HepG2 (cell line): ENCODE results near the gene RGS6. TPM values are rescaled to one million over a fixed set of nuclear protein-coding genes. Genes with fewer than 3 reads are reported as not detected.

Source experiments
- ATAC-seq: fragments of 200-7000 bp; cut with Tn5 transposase; 3 replicates; pipeline ENCODE4 v1.9.1; 2020; ENCODE audit warnings: mild to moderate bottlenecking, moderate library complexity
- BruUV-seq: library from RNA; stranded (reverse); fragments of 400-500 nt; replicated peaks from 2 replicates; lab custom pipeline; 2021; lab: Mats Ljungman, UMichigan
- CTCF ChIA-PET: fragments of 300-600 bp; formaldehyde crosslinking; extraction: SDS; loops from one replicate; lab custom pipeline; 2021; ENCODE audit warnings: low total read pairs, inconsistent platforms, low intra/inter-chr PET ratio; lab: Yijun Ruan, JAX
- POLR2A ChIA-PET: fragments of 350-600 bp; sonication (Branson Sonifier 250); formaldehyde crosslinking; loops from one replicate; lab custom pipeline; 2020; ENCODE audit warnings: antibody characterized with exemption, inconsistent platforms; lab: Yijun Ruan, JAX
- DNase-seq: peaks from one replicate; pipeline ENCODE4 v3.0.0-alpha.2; 2015; ENCODE audit warnings: low spot score
- FAIRE-seq: peaks from 3 replicates; lab custom pipeline; 2011; peaks lifted over from hg19 to GRCh38; lab: Jason Lieb, UNC
- H2AFZ ChIP-seq: one replicate; pipeline ENCODE4 v1.6.1; 2011; ENCODE audit warnings: low read length, inconsistent platforms
- H3K27ac ChIP-seq: fragments of 300-600 bp; 3 replicates; pipeline ENCODE4 v1.8.0; 2011; ENCODE audit warnings: mixed run types, mild to moderate bottlenecking, mixed read lengths, low read length, inconsistent platforms; ENCODE audit not compliant: insufficient read depth; ENCODE audit errors: extremely low read length
- H3K27me3 ChIP-seq, 2 experiments: fragments of 200-600 bp in 1 of 2; 2 replicates in 1 of 2; 3 replicates in 1 of 2; pipeline versions ENCODE4 v1.6.0 to v1.8.0; 2011; ENCODE audit warnings: low read length in 2 of 2, mild to moderate bottlenecking in 2 of 2, moderate library complexity in 2 of 2, inconsistent platforms in 1 of 2; ENCODE audit not compliant: insufficient read depth in 2 of 2, control insufficient read depth in 1 of 2
- H3K36me3 ChIP-seq, 2 experiments: fragments of 200-600 bp in 1 of 2; replicated peaks in 1 of 2; 2 replicates in 1 of 2; 3 replicates in 1 of 2; pipeline versions ENCODE4 v1.5.1 to v1.8.0; 2011; ENCODE audit warnings: low read length in 2 of 2, inconsistent platforms in 1 of 2; ENCODE audit not compliant: insufficient read depth in 2 of 2, control insufficient read depth in 1 of 2
- H3K4me1 ChIP-seq: 2 replicates; pipeline ENCODE4 v1.5.1; 2012; ENCODE audit warnings: low read length, inconsistent platforms; ENCODE audit not compliant: insufficient read depth
- H3K4me2 ChIP-seq: 2 replicates; pipeline ENCODE4 v1.6.0; 2011; ENCODE audit warnings: low read depth, low read length, inconsistent platforms
- H3K4me3 ChIP-seq, 3 experiments: fragments of 200-600 bp in 1 of 3; sonication (generic), shearing (Covaris generic) in 1 of 3; replicated peaks in 1 of 3; 2 replicates each; pipeline ENCODE4 v1.5.1; 2011 to 2016; ENCODE audit warnings: low read length in 3 of 3, inconsistent platforms in 2 of 3, low read depth in 2 of 3, mild to moderate bottlenecking in 2 of 3, control low read depth in 1 of 3, mixed read lengths in 1 of 3; ENCODE audit not compliant: insufficient read depth in 1 of 3
- H3K79me2 ChIP-seq: one replicate; pipeline ENCODE4 v1.6.1; 2011; ENCODE audit warnings: low read length, inconsistent platforms; ENCODE audit not compliant: insufficient read depth
- H3K9ac ChIP-seq: 2 replicates; pipeline ENCODE4 v1.6.0; 2011; ENCODE audit warnings: mild to moderate bottlenecking, low read depth, low read length, inconsistent platforms; ENCODE audit not compliant: insufficient read depth
- H3K9me3 ChIP-seq: 2 replicates; pipeline ENCODE4 v1.5.1; 2012; ENCODE audit warnings: mild to moderate bottlenecking, low read length
- H4K20me1 ChIP-seq: 2 replicates; pipeline ENCODE4 v1.6.0; 2011; ENCODE audit warnings: inconsistent platforms, mild to moderate bottlenecking, low read length, moderate library complexity; ENCODE audit not compliant: insufficient read depth
- HNRNPLL ChIP-seq: fragments of 200-400 bp; formaldehyde crosslinking; IDR thresholded peaks from 2 replicates; pipeline ENCODE4 v1.6.1; 2017; ENCODE audit warnings: mild to moderate bottlenecking, low read depth, low read length; ENCODE audit not compliant: poor library complexity, severe bottlenecking
- KMT2B ChIP-seq: IDR thresholded peaks from 2 replicates; pipeline ENCODE4 v1.6.1; 2016; ENCODE audit warnings: missing genetic modification reagents, missing compliant biosample characterization
- ZNF253 ChIP-seq: sonication (generic); formaldehyde crosslinking; IDR thresholded peaks from 2 replicates; pipeline ENCODE4 v1.8.0; 2022; ENCODE audit warnings: mild to moderate bottlenecking, missing genetic modification reagents, borderline replicate concordance
- ZNF331 ChIP-seq: sonication (generic); formaldehyde crosslinking; IDR thresholded peaks from 2 replicates; pipeline ENCODE4 v1.4.0; 2020; ENCODE audit warnings: missing genetic modification reagents
- ZNF484 ChIP-seq: sonication (generic); formaldehyde crosslinking; IDR thresholded peaks from 2 replicates; pipeline ENCODE4 v1.5.1; 2020; ENCODE audit warnings: mild to moderate bottlenecking, low read depth, missing genetic modification reagents, borderline replicate concordance
- ZNF552 ChIP-seq: sonication (generic); formaldehyde crosslinking; IDR thresholded peaks from 2 replicates; pipeline ENCODE4 v1.9.0; 2022; ENCODE audit warnings: missing genetic modification reagents, mild to moderate bottlenecking, borderline replicate concordance
- ZNF776 ChIP-seq: sonication (generic); formaldehyde crosslinking; IDR thresholded peaks from 2 replicates; pipeline ENCODE4 v1.4.0; 2020; ENCODE audit warnings: mild to moderate bottlenecking, missing genetic modification reagents
- WGBS: methylation state at CpG from one replicate; pipeline ENCODE4 v1.1.6; 2017; ENCODE audit warnings: low lambda C conversion rate; 5-methylcytosine and 5-hydroxymethylcytosine counted together
- in situ Hi-C: cut with HindIII; loops from 2 replicates; pipeline ENCODE4 v1.10.0; 2017; ENCODE audit warnings: low pct_unique_long_range_greater_than_20kb; ENCODE audit not compliant: extremely low pct_ligation_motif_present
- intact Hi-C: fragments of 100-400 bp; cut with micrococcal nuclease; formaldehyde crosslinking; loops from one replicate; pipeline ENCODE4 v1.10.0; 2022; ENCODE audit not compliant: unreplicated experiment
- polyA plus RNA-seq, 8 experiments: library from polyadenylated mRNA; depleted of rRNA in 3 of 8; stranded (reverse) in 7 of 8; unstranded in 1 of 8; fragments of >200 nt; fragmentation: Illumina TruSeq in 4 of 8; extraction: Trizol in 4 of 8; gene quantifications; 2 replicates each; pipeline versions ENCODE4 v1.2.1 to v1.2.3, GENCODE V29; 2011 to 2016; ENCODE audit warnings: low read depth in 4 of 8, missing spikeins in 1 of 8, mixed read lengths in 1 of 8; ENCODE audit not compliant: insufficient read depth in 1 of 8
- total RNA-seq, 5 experiments: library from RNA; depleted of rRNA; stranded (reverse); fragments of >200 nt; fragmentation: Illumina TruSeq; extraction: Trizol; gene quantifications; 2 replicates each; pipeline ENCODE4 v1.2.3, GENCODE V29; 2016; ENCODE audit warnings: low read depth in 1 of 5
- TF ChIP-seq, protein P1 (sequence below): sonication (generic); formaldehyde crosslinking; IDR thresholded peaks from 2 replicates; pipeline ENCODE4 v1.4.0; 2020; ENCODE audit warnings: mild to moderate bottlenecking, missing genetic modification reagents
- TF ChIP-seq, protein P2 (sequence below): IDR thresholded peaks from 2 replicates; pipeline ENCODE4 v1.6.1; 2018; ENCODE audit warnings: missing genetic modification reagents, mild to moderate bottlenecking, missing compliant biosample characterization

Gene RGS6
- total and polyA plus RNA-seq, 2 of the 13 experiments (the other 11 are each of a cell fraction or from before 2014, with no cell fraction given): not detected

DNA sequence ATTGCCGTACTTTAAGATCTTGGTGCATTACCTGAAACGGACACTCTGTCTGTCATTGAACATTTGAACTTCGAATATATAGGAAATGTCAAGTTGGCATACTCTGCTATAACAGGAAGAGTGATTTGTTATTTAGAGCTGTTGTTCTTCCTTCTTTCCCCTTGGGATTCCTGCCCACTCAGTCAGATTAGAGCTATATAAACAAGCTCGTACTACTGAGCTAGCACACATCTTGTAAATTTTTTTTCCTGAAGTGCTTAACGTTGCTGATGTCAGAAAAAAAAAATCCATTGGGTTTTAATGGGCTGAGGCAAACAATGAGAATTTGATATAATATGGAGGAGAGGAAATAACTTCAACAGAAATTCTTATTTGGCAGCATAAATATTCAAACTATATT, 26.8 kb downstream of the RGS6 start:
- Histone ChIP-seq H3K27me3 (no peaks in the 10 kb centered on the region; a peak in 2 of 5 replicates), H3K36me3 (no peaks in the 10 kb centered on the region), H3K27ac (no peak overlapping the region), H3K9me3 (no peaks in the 10 kb centered on the region), H3K9ac (no peak overlapping the region), H3K79me2 (no peaks in the 10 kb centered on the region), H3K4me3 (no peak overlapping the region), H2AFZ (no peak overlapping the region), H4K20me1 (no peaks in the 10 kb centered on the region), H3K4me2 (no peak overlapping the region), H3K4me1 (no peaks in the 10 kb centered on the region)
- intact Hi-C loops (no loop called here), in situ Hi-C loops (no loop called here)
- no TSS peak for BruUV-seq
- TF ChIP-seq ZNF552 (CRISPR knock-in tag): no peak
- no peak for TF ChIP-seq KMT2B (CRISPR knock-in tag)
- TF ChIP-seq ZNF484 (CRISPR knock-in tag): no peak
- TF ChIP-seq ZNF253: no peak
- no peak for TF ChIP-seq ZNF776 (CRISPR knock-in tag)
- TF ChIP-seq, protein P1, sequence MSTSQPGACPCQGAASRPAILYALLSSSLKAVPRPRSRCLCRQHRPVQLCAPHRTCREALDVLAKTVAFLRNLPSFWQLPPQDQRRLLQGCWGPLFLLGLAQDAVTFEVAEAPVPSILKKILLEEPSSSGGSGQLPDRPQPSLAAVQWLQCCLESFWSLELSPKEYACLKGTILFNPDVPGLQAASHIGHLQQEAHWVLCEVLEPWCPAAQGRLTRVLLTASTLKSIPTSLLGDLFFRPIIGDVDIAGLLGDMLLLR: no peak
- no peak for TF ChIP-seq HNRNPLL
- TF ChIP-seq ZNF331: no peak
- TF ChIP-seq, protein P2, sequence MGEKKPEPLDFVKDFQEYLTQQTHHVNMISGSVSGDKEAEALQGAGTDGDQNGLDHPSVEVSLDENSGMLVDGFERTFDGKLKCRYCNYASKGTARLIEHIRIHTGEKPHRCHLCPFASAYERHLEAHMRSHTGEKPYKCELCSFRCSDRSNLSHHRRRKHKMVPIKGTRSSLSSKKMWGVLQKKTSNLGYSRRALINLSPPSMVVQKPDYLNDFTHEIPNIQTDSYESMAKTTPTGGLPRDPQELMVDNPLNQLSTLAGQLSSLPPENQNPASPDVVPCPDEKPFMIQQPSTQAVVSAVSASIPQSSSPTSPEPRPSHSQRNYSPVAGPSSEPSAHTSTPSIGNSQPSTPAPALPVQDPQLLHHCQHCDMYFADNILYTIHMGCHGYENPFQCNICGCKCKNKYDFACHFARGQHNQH (CRISPR knock-in tag): no peak
- ChIA-PET POLR2A (no interaction called here), CTCF (no interaction called here)
- DNase-seq (no peak), FAIRE-seq (no peak), ATAC-seq (no peak)
- 3% methylated on average over 5 of the region's 5 CpGs for WGBS
